Fibroblast of skin of scalp (primary cell): ENCODE data around the gene DAPK2.

Experiments used
- DNase-seq: peaks from one replicate; pipeline ENCODE4 v3.0.0-alpha.2; 2013

DAPK2 gene

GRCh38 chr15:64023220-64023619 lies 23.1 kb downstream of the DAPK2 start:
- no peak for DNase-seq

GRCh38 chr15:64022571-64022970 lies 23.7 kb downstream of the DAPK2 start:
- no peak for DNase-seq

DNA sequence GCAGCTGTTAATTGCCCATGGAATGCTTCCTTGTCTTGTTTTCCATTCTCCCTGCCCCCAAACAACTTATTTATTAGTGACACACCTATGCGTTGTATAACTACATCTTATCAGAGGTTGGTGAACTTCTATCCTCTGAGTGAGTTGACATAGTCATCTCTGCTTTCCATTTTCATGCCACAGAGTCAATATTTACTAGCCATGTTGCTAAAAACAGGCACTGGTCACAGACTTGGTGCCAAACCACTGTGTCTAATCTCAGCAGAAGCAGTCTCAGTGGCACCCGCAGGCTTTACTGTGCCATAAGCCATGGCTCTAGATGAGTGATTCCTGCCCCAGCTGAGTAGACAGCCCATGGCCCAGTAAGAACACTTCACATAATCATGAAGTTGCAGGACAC lies 26.5 kb downstream of the DAPK2 start:
- DNase-seq, result no peak

DNA sequence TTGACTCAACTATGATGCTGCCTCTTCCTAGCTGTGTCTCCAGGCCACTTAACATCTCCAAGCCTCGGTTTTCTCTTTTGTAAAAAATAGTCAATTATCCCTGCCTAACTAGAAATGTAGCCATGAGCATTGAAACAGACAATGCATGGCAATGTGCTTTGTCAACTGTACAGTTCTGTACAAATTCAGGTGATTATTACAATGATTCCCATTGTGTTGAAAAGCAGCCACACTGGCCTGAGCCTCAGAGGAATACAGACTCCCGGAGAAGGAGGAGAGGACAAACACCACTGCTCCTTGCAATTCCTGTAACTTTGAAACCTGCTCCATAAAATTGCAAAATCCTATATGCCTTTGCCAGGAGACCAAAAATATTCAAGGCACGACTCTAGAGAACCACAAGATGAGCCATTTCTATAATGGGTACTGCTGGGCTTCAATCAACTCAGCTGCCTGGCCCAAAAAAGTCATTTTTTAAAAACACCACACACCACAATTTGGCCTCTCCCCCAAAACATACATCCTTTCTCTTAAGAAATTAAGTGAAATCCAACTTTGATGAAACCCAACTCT lies 28.6 kb downstream of the DAPK2 start:
- peak; percentile 56 for DNase-seq

- peak; percentile 38 for DNase-seq
Observed at GRCh38 chr15:64017082-64017588, 29.1 kb downstream of the DAPK2 start.

- no peak for DNase-seq
Observed at GRCh38 chr15:64016257-64016656, 30.0 kb downstream of the DAPK2 start.

- DNase-seq, result no peak
Observed at GRCh38 chr15:64014995-64015394, 31.3 kb downstream of the DAPK2 start.

DNA sequence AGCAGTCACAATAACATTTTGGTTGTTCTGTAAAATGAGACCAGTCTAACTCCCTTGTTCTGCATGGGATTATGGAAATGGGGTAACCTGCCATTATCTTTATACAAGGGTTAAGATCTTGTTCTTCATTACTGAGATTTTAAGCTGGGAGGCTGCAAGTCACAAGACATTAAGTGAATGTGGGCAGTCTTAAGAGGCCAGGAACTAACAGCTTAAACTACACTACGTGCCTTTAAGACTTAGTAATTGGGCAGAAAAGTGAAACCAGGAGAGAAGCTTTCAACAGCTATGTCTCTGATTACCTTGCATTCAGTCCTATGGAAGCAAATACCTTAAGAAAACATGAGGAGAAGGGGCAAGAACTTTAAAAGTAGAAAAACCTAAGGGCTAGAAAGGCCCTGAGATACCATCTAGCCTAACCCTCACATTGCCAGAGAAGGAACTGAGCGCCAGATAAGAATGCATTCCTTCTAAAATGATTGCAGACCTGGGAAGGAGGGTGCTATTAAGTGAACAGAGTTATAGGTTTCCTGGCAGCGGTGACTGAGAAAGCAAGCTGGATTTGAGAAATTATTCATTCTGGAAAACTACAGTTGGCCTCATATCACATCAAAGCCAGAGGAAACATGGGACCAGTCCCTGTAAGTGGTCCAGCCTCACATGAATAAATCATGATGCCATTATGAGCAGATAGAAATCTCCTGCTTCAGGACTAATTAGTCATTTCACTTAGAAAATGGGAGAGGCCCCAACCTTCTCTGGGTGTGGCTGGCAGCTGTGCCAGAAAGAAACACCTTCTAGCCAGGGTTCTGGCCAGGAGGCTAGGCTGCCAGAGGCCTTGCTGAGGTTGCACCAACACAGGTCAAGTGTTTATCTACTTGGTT lies 32.9 kb downstream of the DAPK2 start:
- no peak for DNase-seq

DNA sequence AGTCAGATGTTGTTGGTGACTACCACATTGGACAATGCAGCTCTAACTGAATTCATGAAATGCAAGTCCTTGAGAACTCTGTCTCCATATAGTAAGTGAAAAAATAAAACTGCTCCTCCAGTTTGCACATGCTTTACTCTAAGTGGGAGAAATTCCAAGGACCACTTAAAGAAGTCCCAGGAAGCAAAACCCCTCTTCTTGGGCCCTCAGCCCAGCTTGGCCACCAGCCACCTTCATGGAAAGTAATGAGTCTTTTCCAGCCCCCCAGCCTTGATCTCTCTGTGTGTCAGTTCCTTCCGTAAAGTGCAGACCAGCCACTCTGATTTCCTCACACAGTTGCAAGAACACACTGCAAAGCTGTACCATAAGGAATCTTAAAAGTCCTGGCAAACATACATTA lies 34.5 kb downstream of the DAPK2 start:
- no peak for DNase-seq

DNA sequence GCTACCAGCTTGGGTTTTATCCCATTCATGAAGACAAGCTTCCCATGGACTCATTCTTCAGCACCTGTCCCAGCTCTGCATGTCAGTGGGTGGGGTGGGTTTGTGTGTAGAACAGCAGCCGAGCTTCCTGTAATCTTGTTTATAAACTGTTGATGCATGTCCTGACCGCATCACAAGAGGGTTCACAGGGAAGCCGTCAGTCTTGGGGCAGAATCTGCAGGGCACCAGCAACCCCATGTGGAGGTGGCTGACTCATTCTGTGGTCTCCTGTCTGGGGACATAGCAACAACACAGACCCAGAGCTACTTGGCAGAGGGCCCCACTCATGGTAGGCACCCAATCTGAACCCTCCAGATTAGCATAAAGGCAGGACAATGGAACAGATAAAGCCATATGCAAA lies 35.6 kb downstream of the DAPK2 start:
- peak; percentile 86 for DNase-seq

- no peak for DNase-seq
Observed at GRCh38 chr15:64009798-64010261, 36.5 kb downstream of the DAPK2 start.

GRCh38 chr15:64009241-64009640 lies 37.0 kb downstream of the DAPK2 start:
- DNase-seq, result no peak

GRCh38 chr15:64008177-64008576 lies 38.1 kb downstream of the DAPK2 start:
- no peak for DNase-seq

DNA sequence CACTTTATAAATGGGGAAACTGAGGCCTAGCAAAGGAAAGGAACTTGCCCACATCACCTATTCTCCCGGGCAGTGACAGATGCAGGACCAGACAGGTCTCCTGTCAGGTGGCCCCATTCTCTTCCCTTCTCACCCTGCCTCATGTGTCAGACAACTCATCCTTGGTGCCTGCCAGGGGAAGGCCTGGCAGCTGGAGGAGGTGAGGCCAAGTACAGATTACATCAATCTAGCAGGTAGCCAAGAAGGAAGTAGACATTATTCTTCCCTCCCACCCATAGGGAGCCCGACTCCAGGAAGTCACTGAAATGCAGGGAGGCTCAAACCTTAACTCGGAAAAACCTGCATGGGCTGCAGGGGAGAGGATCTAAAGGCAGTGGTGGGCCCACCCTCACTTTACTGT lies 39.6 kb downstream of the DAPK2 start:
- DNase-seq, result no peak

GRCh38 chr15:64004587-64004986 lies 41.7 kb downstream of the DAPK2 start:
- no peak for DNase-seq

DNA sequence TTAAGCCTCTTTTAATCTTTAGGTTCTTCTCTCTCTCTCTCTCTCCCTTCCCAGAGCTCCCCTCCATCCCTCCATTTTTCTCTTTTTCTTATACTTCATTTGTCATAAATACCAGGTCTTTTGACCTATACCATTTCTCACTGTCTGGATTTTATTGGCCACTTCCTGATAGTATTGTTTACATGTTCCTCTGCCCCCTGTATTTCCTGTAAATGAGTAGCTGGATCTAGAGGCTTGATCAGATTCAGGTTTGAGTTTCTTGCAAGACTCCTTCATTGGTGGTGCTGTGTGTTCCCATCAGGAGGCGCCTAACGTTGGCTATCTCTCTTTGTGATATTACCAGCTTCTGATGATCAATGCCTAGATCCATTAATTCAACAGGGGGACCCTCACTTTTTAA lies 42.2 kb downstream of the DAPK2 start:
- no peak for DNase-seq

- DNase-seq, result no peak
Observed at GRCh38 chr15:64003182-64003581, 43.1 kb downstream of the DAPK2 start.

GRCh38 chr15:64001148-64001547 lies 45.1 kb downstream of the DAPK2 start:
- no peak for DNase-seq

GRCh38 chr15:64000183-64000951 lies 45.9 kb downstream of the DAPK2 start:
- peak; percentile 47 for DNase-seq

DNA sequence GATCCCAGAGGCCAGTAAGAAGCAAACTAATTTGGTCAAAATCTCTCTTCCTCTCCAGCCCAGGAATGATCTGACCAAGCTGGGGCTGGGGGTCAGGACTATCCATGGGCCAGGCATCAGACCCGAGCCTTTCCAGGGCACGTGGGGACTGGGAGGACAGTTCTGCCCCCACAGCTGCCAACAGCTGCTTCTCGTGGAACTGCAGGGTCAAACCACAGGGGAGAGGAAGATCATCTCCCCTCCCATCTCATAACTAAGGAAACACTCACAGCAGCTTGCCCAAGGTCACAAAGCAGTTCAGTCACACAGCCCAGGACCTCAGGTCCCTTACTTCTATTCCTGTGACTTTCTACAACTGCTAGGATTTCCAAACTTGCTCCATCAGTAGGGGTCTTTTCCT lies 47.1 kb downstream of the DAPK2 start:
- peak; percentile 18 for DNase-seq

DNA sequence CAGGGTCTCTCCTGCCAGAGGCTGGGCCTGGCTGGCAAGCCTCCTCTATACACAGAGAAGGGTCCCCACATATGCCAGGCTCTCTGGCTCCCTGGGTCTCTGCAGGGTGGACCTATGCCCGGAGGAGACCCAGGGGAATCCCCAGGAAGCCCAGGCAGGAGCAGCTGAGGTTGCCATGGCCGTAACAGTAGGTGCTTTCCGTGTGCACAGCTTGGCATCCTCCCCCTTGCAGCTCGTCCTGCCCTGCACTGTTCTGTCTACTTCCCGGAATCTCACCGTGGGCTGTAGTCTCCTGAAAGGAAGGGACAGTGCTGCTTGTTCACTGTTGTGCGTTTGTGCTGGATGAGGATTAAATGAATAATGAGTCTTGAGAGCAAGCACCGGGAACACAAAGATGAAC lies 47.8 kb downstream of the DAPK2 start:
- no peak for DNase-seq

DNA sequence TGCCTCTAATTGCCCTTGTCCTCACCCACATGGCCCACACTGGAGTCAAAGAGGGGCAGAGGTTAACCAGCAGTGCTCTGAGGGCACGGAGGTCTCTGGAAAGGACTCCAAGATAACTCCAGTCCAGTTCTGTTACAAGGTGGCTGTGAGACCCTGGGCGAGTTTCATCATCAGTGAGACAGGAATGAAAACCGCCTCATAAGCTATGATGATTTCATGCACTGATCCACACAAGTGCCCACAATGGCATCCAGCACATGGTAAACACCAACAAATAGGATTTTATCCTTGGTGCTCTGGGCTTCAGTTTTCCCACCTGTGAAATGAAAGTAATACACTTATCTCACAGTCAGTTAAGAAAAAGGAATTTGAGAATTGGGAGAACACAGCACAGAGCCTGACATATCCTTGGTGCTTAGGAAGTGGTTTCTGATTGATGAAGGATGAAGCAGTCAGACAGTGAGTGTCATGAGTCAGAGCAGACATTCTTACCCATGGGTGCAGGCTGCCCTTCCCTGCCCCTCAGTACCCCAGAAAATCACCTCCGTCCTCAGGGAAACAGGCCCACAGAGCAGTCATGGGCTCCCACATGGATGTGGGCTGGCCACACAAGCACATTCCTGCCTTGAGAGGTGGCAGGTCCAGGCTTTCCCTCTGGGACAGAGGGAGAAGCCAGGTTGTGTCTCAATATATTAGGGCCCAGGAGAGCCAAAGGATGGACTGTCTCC lies 48.4 kb downstream of the DAPK2 start:
- no peak for DNase-seq
